ENCODE measurements around the gene GFER. TPM values are rescaled to one million over a fixed set of nuclear protein-coding genes. Genes with fewer than 3 reads are reported as not detected.

GFER gene
- total and polyA plus RNA-seq, 2 of the 8 experiments (the other 6 are each of a cell fraction or from before 2014, with no cell fraction given), result 17.7 to 37.9 TPM

GRCh38 chr16:1961651-1962067, 22.3 kb upstream of the GFER start:
- peaks cover 19% of the 10 kb centered on the region for H3K23me2 ChIP-seq (ENCODE audit: low read depth, low read length)
- H2AK5ac ChIP-seq (ENCODE audit: low read depth, low read length), result no peak overlapping the region
- no peak overlapping the region for H2BK20ac ChIP-seq (ENCODE audit: low read length)
- H3K4me1 ChIP-seq (replicated peaks in 1 of 4; ENCODE audit: control insufficient read depth in 3 of 4, insufficient read depth in 4 of 4, low read length in 3 of 4), result peaks cover 0 to 22% (median 5%) of the 10 kb centered on the region in 4 experiments; a peak in 5 of 7 replicates
- no peak overlapping the region for H3K56ac ChIP-seq (replicated peaks; ENCODE audit: insufficient read length, low read depth, low read length)
- no peak overlapping the region for H4K5ac ChIP-seq (ENCODE audit: insufficient read length, low read depth, low read length)
- no peak for DNase-seq (ENCODE audit: low read depth in 1 of 2, low spot score in 2 of 2)
- ChIA-PET CTCF (ENCODE audit: partially characterized antibody) (interaction anchor here (0.9 to 1.2 kb wide), 2 partner anchors 16 to 69 kb away, joined by 3 to 4 read pairs; no protein-coding TSS in a partner anchor), POLR2A (ENCODE audit: partially characterized antibody) (interaction anchor here (0.6 to 19.8 kb wide), 22 partner anchors 8 to 193 kb away, joined by 3 to 736 read pairs (median 6); partner anchors contain the start of genes EME2, FAHD1, GFER and HAGH)
- no peak overlapping the region for H4K91ac ChIP-seq (replicated peaks; ENCODE audit: insufficient read length, low read length)
- H3K4me3 ChIP-seq (ENCODE audit: extremely low read depth in 1 of 4, insufficient read depth in 2 of 4, low read depth in 3 of 4, low read length in 4 of 4), result 0 out of 8 replicates have a peak overlapping the region, but pooled peaks of 1 of the 4 experiments have one; percentile 3
- peaks cover 0 to 2% (median 0%) of the 10 kb centered on the region in 4 experiments; a peak in 3 of 7 replicates for H3K27me3 ChIP-seq (replicated peaks in 1 of 4; ENCODE audit: control insufficient read depth in 3 of 4, extremely low read depth in 1 of 4, insufficient read depth in 3 of 4, low read length in 3 of 4)
- H2BK15ac ChIP-seq (ENCODE audit: low read length), result no peak overlapping the region
- no peak for FAIRE-seq
- H3K4me2 ChIP-seq (ENCODE audit: insufficient read depth in 1 of 2, low read depth in 2 of 2, low read length in 2 of 2), result peak overlapping the region in 1 of 2 experiments; percentile 99; a peak in 2 of 4 replicates
- H3K27ac ChIP-seq (ENCODE audit: low read depth, low read length), result 0 out of 2 replicates have a peak overlapping the region, but pooled peaks have one; percentile 30
- no peak overlapping the region for H4K8ac ChIP-seq (ENCODE audit: extremely low read depth, insufficient read depth, low read length)
- no peak overlapping the region for H3K18ac ChIP-seq (ENCODE audit: extremely low read depth, low read length)
- H3K23ac ChIP-seq (ENCODE audit: insufficient read length), result no peak overlapping the region
- no peak overlapping the region for H3K14ac ChIP-seq (ENCODE audit: insufficient read length)
- H4K20me1 ChIP-seq (replicated peaks in 1 of 2; ENCODE audit: control insufficient read depth in 1 of 2, insufficient read depth in 2 of 2, low read length in 2 of 2), result peaks cover 12 to 17% of the 10 kb centered on the region in 2 experiments
- no peak overlapping the region; a peak in 2 of 7 replicates for H3K9ac ChIP-seq (replicated peaks in 1 of 4; ENCODE audit: extremely low read depth in 1 of 4, low read depth in 3 of 4, low read length in 3 of 4)
- TF ChIP-seq SRF (IDR thresholded peaks at IDR 0.05; ENCODE audit: low read depth, low read length) (no peak), POLR2AphosphoS5 (IDR thresholded peaks at IDR 0.05; ENCODE audit: low read depth, low read length) (peak; percentile 17), PHF8 (conservative IDR thresholded peaks at IDR 0.05; ENCODE audit: low read depth, low read length) (no peak), SIN3A (conservative IDR thresholded peaks at IDR 0.05 in 1 of 2, IDR thresholded peaks at IDR 0.05 in 1 of 2; ENCODE audit: low read depth in 1 of 2, low read length in 2 of 2) (0 out of 4 replicates have a peak, but pooled peaks of 1 of the 2 experiments have one; percentile 19), POLR2A (IDR thresholded peaks at IDR 0.05; ENCODE audit: control extremely low read depth in 1 of 2, low read depth in 2 of 2, low read length in 2 of 2) (0 out of 3 replicates have a peak, but pooled peaks of 1 of the 2 experiments have one; percentile 2), BACH1 (IDR thresholded peaks at IDR 0.05; ENCODE audit: low read length) (no peak), CHD2 (IDR thresholded peaks at IDR 0.05; ENCODE audit: low read length) (0 out of 2 replicates have a peak, but pooled peaks have one; percentile 1)
- no peaks in the 10 kb centered on the region for H3K9me3 ChIP-seq (ENCODE audit: insufficient read depth in 2 of 2, low read depth in 1 of 2, low read length in 1 of 2)
- H2BK12ac ChIP-seq (ENCODE audit: low read depth, low read length), result no peak overlapping the region
- H3K4ac ChIP-seq (replicated peaks; ENCODE audit: insufficient read length, low read depth, low read length), result no peak overlapping the region
- peaks cover 11% of the 10 kb centered on the region for H3K79me1 ChIP-seq (ENCODE audit: low read depth, low read length)
- no peak overlapping the region; the same call in 1 of the 2 replicates for H2BK5ac ChIP-seq (ENCODE audit: low read depth, low read length)
- peaks cover 10 to 38% of the 10 kb centered on the region in 2 experiments for H3K79me2 ChIP-seq (ENCODE audit: control insufficient read depth in 1 of 2, insufficient read depth in 2 of 2, low read length in 2 of 2)
- H3K36me3 ChIP-seq (ENCODE audit: control insufficient read depth in 2 of 4, insufficient read depth in 4 of 4, low read length in 3 of 4), result peaks cover 17 to 34% (median 28%) of the 10 kb centered on the region in 4 experiments
- H2AFZ ChIP-seq (ENCODE audit: low read length), result no peak overlapping the region
- 69% methylated on average over 6 of the region's 6 CpGs; no CpG with 5 or more reads in 1 of the 2 experiments for WGBS, 2 experiments (ENCODE audit: extremely low coverage in 1 of 2, insufficient coverage in 1 of 2, insufficient read length in 1 of 2, insufficient replicate concordance in 2 of 2, low coverage in 1 of 2, low lambda C conversion rate in 2 of 2, missing lambda C conversion rate in 1 of 2)
- no peak overlapping the region for H2BK120ac ChIP-seq (replicated peaks; ENCODE audit: low read depth, low read length)
